T-cell (primary cell): ENCODE measurements around the gene PSAP. TPM values are rescaled to one million over a fixed set of nuclear protein-coding genes. Genes with fewer than 3 reads are reported as not detected.

Experiments used
- ATAC-seq, 4 experiments: fragments of 200-7000 bp in 3 of 4; fragments of 150-1000 bp in 1 of 4; cut with Tn5 transposase; replicated peaks in 1 of 4; 1 replicate in 3 of 4; 2 replicates in 1 of 4; pipeline ENCODE4 v1.10.0; 2021; ENCODE audit warnings: moderate library complexity in 3 of 4, mild to moderate bottlenecking in 2 of 4, moderate number of reproducible peaks in 1 of 4
- CTCF ChIA-PET, 2 donors: fragments of 300-600 bp; sonication (Branson Sonifier 250); formaldehyde crosslinking; loops; one replicate each; lab custom pipeline; 2022; ENCODE audit warnings: antibody characterized with exemption in 2 of 2; lab: Charles Lee
- POLR2A ChIA-PET, 2 donors: fragments of 300-600 bp; sonication (Branson Sonifier 250); formaldehyde crosslinking; loops; one replicate each; lab custom pipeline; 2022; ENCODE audit warnings: antibody characterized with exemption in 2 of 2; lab: Charles Lee
- DNase-seq, 35 experiments: peaks; one replicate each; pipeline versions ENCODE4 v3.0.0 to v3.0.0-alpha.2; 2013 to 2023
- H3K27ac ChIP-seq: one replicate; pipeline ENCODE4 v1.5.1; 2013; ENCODE audit warnings: low read length
- H3K27me3 ChIP-seq, 2 experiments: replicated peaks in 1 of 2; 1 replicate in 1 of 2; 2 replicates in 1 of 2; pipeline versions ENCODE4 v1.6.1 to v1.7.0; 2013; ENCODE audit warnings: low read length in 1 of 2, mixed read lengths in 1 of 2; ENCODE audit not compliant: control insufficient read depth in 2 of 2, insufficient read depth in 2 of 2; ENCODE audit errors: extremely low read depth in 1 of 2
- H3K36me3 ChIP-seq, 2 donors: 1 replicate in 1 of 2; 2 replicates in 1 of 2; pipeline versions ENCODE4 v1.6.1 to v1.7.0; 2013; ENCODE audit warnings: low read length in 1 of 2; ENCODE audit not compliant: control insufficient read depth in 2 of 2, insufficient read depth in 1 of 2; ENCODE audit errors: extremely low read depth in 1 of 2
- H3K4me1 ChIP-seq, 2 experiments: 1 replicate in 1 of 2; 2 replicates in 1 of 2; pipeline versions ENCODE4 v1.6.1 to v1.7.0; 2013; ENCODE audit warnings: low read length in 2 of 2, mixed read lengths in 1 of 2; ENCODE audit not compliant: insufficient read depth in 2 of 2, control insufficient read depth in 1 of 2; ENCODE audit errors: extremely low read depth in 1 of 2
- H3K4me3 ChIP-seq, 2 donors: 1 replicate in 1 of 2; 2 replicates in 1 of 2; pipeline versions ENCODE4 v1.5.1 to v1.7.0; 2013; ENCODE audit warnings: mild to moderate bottlenecking in 2 of 2, low read length in 1 of 2, moderate library complexity in 1 of 2; ENCODE audit not compliant: control insufficient read depth in 1 of 2; ENCODE audit errors: extremely low read depth in 1 of 2
- H3K9me3 ChIP-seq: 2 replicates; pipeline ENCODE4 v1.7.0; 2013
- H3K27ac Mint-ChIP-seq, 2 donors: one replicate each; pipeline ENCODE4 v1.8.0; 2020 to 2021; ENCODE audit warnings: mild to moderate bottlenecking in 2 of 2, mixed read lengths in 2 of 2
- H3K27me3 Mint-ChIP-seq, 2 donors: one replicate each; pipeline ENCODE4 v1.8.0; 2021 to 2022; ENCODE audit warnings: mixed read lengths in 2 of 2
- H3K36me3 Mint-ChIP-seq: one replicate; pipeline ENCODE4 v1.8.0; 2021; ENCODE audit warnings: mixed read lengths
- H3K4me1 Mint-ChIP-seq, 3 donors: one replicate each; pipeline ENCODE4 v1.8.0; 2020 to 2022; ENCODE audit warnings: mixed read lengths in 3 of 3, mild to moderate bottlenecking in 1 of 3
- H3K4me3 Mint-ChIP-seq, 3 donors: one replicate each; pipeline ENCODE4 v1.8.0; 2020 to 2022; ENCODE audit warnings: mild to moderate bottlenecking in 3 of 3, mixed read lengths in 3 of 3, moderate library complexity in 3 of 3
- H3K9me3 Mint-ChIP-seq, 3 donors: one replicate each; pipeline ENCODE4 v1.8.0; 2020 to 2022; ENCODE audit warnings: mixed read lengths in 3 of 3
- WGBS: methylation state at CpG from one replicate; pipeline ENCODE4 v1.1.5; 2013; ENCODE audit warnings: missing lambda C conversion rate; ENCODE audit not compliant: insufficient coverage; 5-methylcytosine and 5-hydroxymethylcytosine counted together
- total RNA-seq, 35 experiments: library from RNA in 6 of 35; stranded (reverse) in 6 of 35; fragments of 120-200 nt in 1 of 35; gene quantifications; one replicate each; pipeline versions ENCODE4 v1.2.1 to v1.2.4 and lab custom pipeline; 2013 to 2026

The PSAP gene
- total RNA-seq, 5 donors from 2014 or later (not counting 1 experiment from before 2014, with no cell fraction given): 155 to 208 (median 190) TPM

DNA sequence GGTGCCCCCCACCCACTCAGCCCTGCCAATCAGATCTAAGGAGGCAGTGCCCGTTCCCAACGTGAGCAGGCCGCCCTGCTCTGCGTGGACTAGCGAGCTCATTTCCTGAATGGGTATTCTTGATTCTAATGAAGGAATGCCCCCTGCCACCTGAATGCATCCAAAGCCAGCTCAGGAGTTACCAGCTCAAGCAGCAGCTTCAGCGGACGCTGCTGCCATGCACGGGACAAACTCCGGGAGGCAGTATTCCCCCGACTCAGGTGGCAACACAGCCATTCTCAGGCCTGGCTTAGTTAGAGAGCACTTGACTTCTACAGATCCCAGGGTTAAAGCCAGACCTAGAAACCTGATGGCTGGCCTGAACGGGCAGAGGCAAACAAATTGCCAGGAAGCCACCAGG is 25.8 kb downstream of the PSAP start:
- POLR2A ChIA-PET: no interaction called here
- H3K27me3 ChIP-seq: no peaks in the 10 kb centered on the region
- Mint-ChIP-seq H3K36me3 (peaks cover 57% of the 10 kb centered on the region), H3K9me3 (no peaks in the 10 kb centered on the region), H3K4me3 (no peak overlapping the region), H3K27ac (no peak overlapping the region), H3K27me3 (no peaks in the 10 kb centered on the region), H3K4me1 (peaks cover 0 to 9% (median 6%) of the 10 kb centered on the region in 3 donors)
- H3K36me3 ChIP-seq: peaks cover 35 to 82% of the 10 kb centered on the region in 2 donors
- no peak overlapping the region for H3K27ac ChIP-seq
- no peak for DNase-seq
- CTCF ChIA-PET: interaction anchor here in 1 of 2 donors (0.6 kb wide), 1 partner anchor 17 kb away, joined by 7 read pairs; no protein-coding TSS in a partner anchor
- no peaks in the 10 kb centered on the region for H3K4me1 ChIP-seq
- H3K4me3 ChIP-seq: no peak overlapping the region
- 100% methylated on average over 8 of the region's 11 CpGs for WGBS
- H3K9me3 ChIP-seq: no peaks in the 10 kb centered on the region
- ATAC-seq: no peak

DNA sequence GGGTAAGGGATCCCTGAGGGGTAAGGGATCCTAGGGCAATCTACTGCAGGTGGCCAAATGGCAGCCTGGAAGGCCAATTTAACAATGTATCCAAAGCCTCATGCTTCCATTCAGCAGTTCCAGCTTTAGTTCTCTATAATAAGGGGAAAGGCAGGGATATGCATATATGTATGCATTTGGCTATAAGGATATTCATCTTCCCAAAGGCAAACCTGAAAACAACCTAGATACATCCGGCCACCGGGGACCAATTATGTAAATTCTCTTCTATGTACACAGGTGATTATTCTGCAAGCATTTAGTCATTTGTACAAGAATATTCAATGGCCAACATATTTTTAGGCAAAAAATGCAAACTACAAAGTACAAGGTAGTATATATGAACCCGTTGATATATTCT is 26.7 kb downstream of the PSAP start:
- no peak overlapping the region for H3K27ac ChIP-seq
- Mint-ChIP-seq H3K4me1 (peaks cover 0 to 9% (median 6%) of the 10 kb centered on the region in 3 donors), H3K27me3 (no peaks in the 10 kb centered on the region), H3K36me3 (peaks cover 57% of the 10 kb centered on the region), H3K9me3 (no peaks in the 10 kb centered on the region), H3K27ac (no peak overlapping the region), H3K4me3 (no peak overlapping the region)
- H3K4me3 ChIP-seq: no peak overlapping the region
- DNase-seq (no peak), ATAC-seq (no peak)
- peaks cover 33 to 86% of the 10 kb centered on the region in 2 donors for H3K36me3 ChIP-seq
- no peaks in the 10 kb centered on the region for H3K27me3 ChIP-seq
- no peaks in the 10 kb centered on the region for H3K9me3 ChIP-seq
- CTCF ChIA-PET: no interaction called here
- no CpG with 5 or more reads among the region's 3 CpGs for WGBS
- POLR2A ChIA-PET: no interaction called here
- H3K4me1 ChIP-seq: no peaks in the 10 kb centered on the region

- H3K4me3 ChIP-seq: no peak overlapping the region
- H3K36me3 Mint-ChIP-seq: peaks cover 58% of the 10 kb centered on the region
- no peaks in the 10 kb centered on the region for H3K27me3 Mint-ChIP-seq
- H3K27me3 ChIP-seq: no peaks in the 10 kb centered on the region
- POLR2A ChIA-PET: interaction anchor here in 1 of 2 donors (0.6 kb wide), 1 partner anchor 1495 kb away, joined by 3 read pairs; no protein-coding TSS in a partner anchor
- peaks cover 0 to 9% (median 6%) of the 10 kb centered on the region in 3 donors for H3K4me1 Mint-ChIP-seq
- no peaks in the 10 kb centered on the region for H3K4me1 ChIP-seq
- no peak overlapping the region for H3K4me3 Mint-ChIP-seq
- H3K27ac ChIP-seq: no peak overlapping the region
- H3K9me3 Mint-ChIP-seq: no peaks in the 10 kb centered on the region
- H3K27ac Mint-ChIP-seq: peak overlapping the region in 1 of 2 donors; percentile 24
- ATAC-seq (no peak), DNase-seq (no peak)
- CTCF ChIA-PET: interaction anchor here (0.5 to 0.6 kb wide), 2 partner anchors 211 to 538 kb away, joined by 3 to 8 read pairs; no protein-coding TSS in a partner anchor
- H3K9me3 ChIP-seq: no peaks in the 10 kb centered on the region
- WGBS: 100% methylated on average over 2 of the region's 4 CpGs
- peaks cover 30 to 86% of the 10 kb centered on the region in 2 donors for H3K36me3 ChIP-seq
Measured at GRCh38 chr10:71823356-71823755, 27.7 kb downstream of the PSAP start.

- Mint-ChIP-seq H3K4me3 (no peak overlapping the region), H3K36me3 (peaks cover 63% of the 10 kb centered on the region), H3K27ac (peak overlapping the region; percentile 6 to 73), H3K4me1 (peaks cover 0 to 9% (median 6%) of the 10 kb centered on the region in 3 donors), H3K27me3 (no peaks in the 10 kb centered on the region), H3K9me3 (no peaks in the 10 kb centered on the region)
- WGBS: 70% methylated on average over 6 of the region's 9 CpGs
- ATAC-seq: peak in 3 of 4 experiments; percentile 23 to 63 (median 33)
- ChIA-PET CTCF (interaction anchor here in 1 of 2 donors (0.6 kb wide), 1 partner anchor 216 kb away, joined by 3 read pairs; no protein-coding TSS in a partner anchor), POLR2A (interaction anchor here in 1 of 2 donors (0.5 kb wide), 1 partner anchor 780 kb away, joined by 3 read pairs; no protein-coding TSS in a partner anchor)
- peaks cover 27 to 91% of the 10 kb centered on the region in 2 donors for H3K36me3 ChIP-seq
- H3K9me3 ChIP-seq: no peaks in the 10 kb centered on the region
- H3K4me3 ChIP-seq: no peak overlapping the region
- H3K27me3 ChIP-seq: no peaks in the 10 kb centered on the region
- no peaks in the 10 kb centered on the region for H3K4me1 ChIP-seq
- DNase-seq: no peak
- no peak overlapping the region for H3K27ac ChIP-seq
Measured at GRCh38 chr10:71821909-71822763, 28.9 kb downstream of the PSAP start.

GRCh38 chr10:71820966-71821365 is 30.1 kb downstream of the PSAP start:
- no peaks in the 10 kb centered on the region for H3K9me3 ChIP-seq
- Mint-ChIP-seq H3K4me1 (peaks cover 0 to 9% (median 6%) of the 10 kb centered on the region in 3 donors), H3K27ac (no peak overlapping the region), H3K36me3 (peaks cover 62% of the 10 kb centered on the region), H3K9me3 (no peaks in the 10 kb centered on the region), H3K4me3 (no peak overlapping the region), H3K27me3 (no peaks in the 10 kb centered on the region)
- H3K36me3 ChIP-seq: peaks cover 29 to 92% of the 10 kb centered on the region in 2 donors
- DNase-seq (no peak), ATAC-seq (no peak)
- no peaks in the 10 kb centered on the region for H3K27me3 ChIP-seq
- ChIA-PET CTCF (interaction anchor here in 1 of 2 donors (0.6 kb wide), 2 partner anchors 956 to 1116 kb away, joined by 3 to 4 read pairs; no protein-coding TSS in a partner anchor), POLR2A (interaction anchor here in 1 of 2 donors (0.7 kb wide), 1 partner anchor 14 kb away, joined by 5 read pairs; no protein-coding TSS in a partner anchor)
- no peak overlapping the region for H3K4me3 ChIP-seq
- 98% methylated on average over 6 of the region's 8 CpGs for WGBS
- no peaks in the 10 kb centered on the region for H3K4me1 ChIP-seq
- no peak overlapping the region for H3K27ac ChIP-seq

- ChIA-PET POLR2A (interaction anchor here in 1 of 2 donors (0.7 kb wide), 1 partner anchor 15 kb away, joined by 5 read pairs; no protein-coding TSS in a partner anchor), CTCF (no interaction called here)
- no peak overlapping the region for H3K4me3 Mint-ChIP-seq
- no peaks in the 10 kb centered on the region for H3K9me3 ChIP-seq
- no peak overlapping the region for H3K27ac ChIP-seq
- H3K27me3 ChIP-seq: no peaks in the 10 kb centered on the region
- H3K9me3 Mint-ChIP-seq: no peaks in the 10 kb centered on the region
- ATAC-seq (no peak), DNase-seq (no peak)
- H3K4me1 Mint-ChIP-seq: peaks cover 0 to 9% (median 6%) of the 10 kb centered on the region in 3 donors
- 98% methylated on average over 3 of the region's 6 CpGs for WGBS
- H3K27ac Mint-ChIP-seq: no peak overlapping the region
- H3K4me3 ChIP-seq: no peak overlapping the region
- H3K27me3 Mint-ChIP-seq: no peaks in the 10 kb centered on the region
- no peaks in the 10 kb centered on the region for H3K4me1 ChIP-seq
- H3K36me3 ChIP-seq: peaks cover 30 to 88% of the 10 kb centered on the region in 2 donors
- peaks cover 62% of the 10 kb centered on the region for H3K36me3 Mint-ChIP-seq
Measured at GRCh38 chr10:71819985-71820384, 31.1 kb downstream of the PSAP start.
